ENCODE results near the gene ADAMTSL4. TPM values are rescaled to one million over a fixed set of nuclear protein-coding genes. Genes with fewer than 3 reads are reported as not detected.
A peak's percentile ranks its signal among the peaks of the same experiment; 100 is the strongest.

ADAMTSL4 gene
- total and polyA plus RNA-seq, 9 of the 15 experiments (the other 6 are each of a cell fraction or from before 2014, with no cell fraction given), result 12.7 to 212 (median 35.6) TPM

DNA sequence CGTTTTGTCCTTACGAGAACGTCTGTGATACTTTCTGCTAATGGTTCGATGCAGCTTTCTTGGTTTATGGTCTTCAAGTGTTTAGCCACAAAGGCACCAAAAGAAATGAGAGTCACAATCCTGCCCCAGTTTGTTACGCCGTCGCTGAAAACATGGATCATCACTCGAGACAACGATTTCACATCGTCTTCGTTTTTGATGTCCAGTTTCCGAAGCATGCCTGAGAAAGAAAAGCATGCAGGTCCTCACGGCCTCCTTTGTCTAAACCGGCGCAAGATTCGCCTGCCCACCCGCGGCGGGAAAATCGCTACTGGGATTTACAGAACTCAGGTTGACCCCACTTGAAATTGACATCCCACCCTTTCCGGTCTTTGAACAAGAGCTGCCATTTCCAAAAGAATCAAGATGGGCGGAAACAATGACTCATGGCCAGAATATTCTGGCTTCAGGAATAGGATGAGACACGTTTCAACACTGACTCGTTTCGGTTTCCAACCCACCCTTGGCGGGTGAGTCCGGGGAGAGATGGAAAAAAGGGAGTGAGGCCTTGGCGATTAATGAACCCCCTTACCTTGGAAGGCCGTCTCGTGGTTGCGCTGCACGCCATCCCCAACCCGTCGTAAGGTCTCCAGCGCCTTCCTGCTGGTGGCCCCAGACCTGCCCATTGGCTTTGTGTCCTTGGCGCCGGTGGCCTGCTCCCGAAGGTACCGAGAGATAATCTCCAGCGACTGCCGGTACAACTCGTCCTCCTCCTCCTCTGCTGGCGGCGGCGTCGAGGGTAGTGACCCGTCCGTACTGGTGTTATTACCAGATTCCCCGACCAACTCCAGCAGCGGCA, 29.3 kb downstream of the ADAMTSL4 start (continued):
- TF ChIP-seq, protein P1, sequence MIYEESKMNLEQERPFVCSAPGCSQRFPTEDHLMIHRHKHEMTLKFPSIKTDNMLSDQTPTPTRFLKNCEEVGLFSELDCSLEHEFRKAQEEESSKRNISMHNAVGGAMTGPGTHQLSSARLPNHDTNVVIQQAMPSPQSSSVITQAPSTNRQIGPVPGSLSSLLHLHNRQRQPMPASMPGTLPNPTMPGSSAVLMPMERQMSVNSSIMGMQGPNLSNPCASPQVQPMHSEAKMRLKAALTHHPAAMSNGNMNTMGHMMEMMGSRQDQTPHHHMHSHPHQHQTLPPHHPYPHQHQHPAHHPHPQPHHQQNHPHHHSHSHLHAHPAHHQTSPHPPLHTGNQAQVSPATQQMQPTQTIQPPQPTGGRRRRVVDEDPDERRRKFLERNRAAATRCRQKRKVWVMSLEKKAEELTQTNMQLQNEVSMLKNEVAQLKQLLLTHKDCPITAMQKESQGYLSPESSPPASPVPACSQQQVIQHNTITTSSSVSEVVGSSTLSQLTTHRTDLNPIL (CRISPR knock-in tag; IDR thresholded peaks at IDR 0.05), result 0 out of 2 replicates have a peak, but pooled peaks have one; percentile 46
- TF ChIP-seq YBX1 (IDR thresholded peaks at IDR 0.05) (no peak), TOE1 (IDR thresholded peaks at IDR 0.05; ENCODE audit: borderline replicate concordance) (no peak), TOE1 (CRISPR knock-in tag; IDR thresholded peaks at IDR 0.05; ENCODE audit: borderline replicate concordance, low read depth) (no peak), JUNB (CRISPR knock-in tag; conservative IDR thresholded peaks at IDR 0.05) (no peak), STAT5A (IDR thresholded peaks at IDR 0.05; ENCODE audit: borderline replicate concordance, low read length) (0 out of 2 replicates have a peak, but pooled peaks have one; percentile 5), TBL1XR1 (IDR thresholded peaks at IDR 0.05; ENCODE audit: low read length in 2 of 2) (peak in 1 of 2 experiments; percentile 35; a peak in 2 of 4 replicates), ZNF184 (CRISPR knock-in tag; IDR thresholded peaks at IDR 0.05) (no peak), FOSL1 (tag; conservative IDR thresholded peaks at IDR 0.05) (peak; percentile 48), POLR3A (IDR thresholded peaks at IDR 0.05; ENCODE audit: borderline replicate concordance, extremely low read depth, insufficient read depth, insufficient read length) (no peak), BRD4 (IDR thresholded peaks at IDR 0.05) (peak; percentile 93), ZNF263 (CRISPR knock-in tag; IDR thresholded peaks at IDR 0.05; ENCODE audit: borderline replicate concordance) (no peak), RBBP5 (IDR thresholded peaks at IDR 0.05; ENCODE audit: borderline replicate concordance, insufficient read depth, low read length, poor library complexity, severe bottlenecking) (peak; percentile 77)
- TF ChIP-seq, protein P2, sequence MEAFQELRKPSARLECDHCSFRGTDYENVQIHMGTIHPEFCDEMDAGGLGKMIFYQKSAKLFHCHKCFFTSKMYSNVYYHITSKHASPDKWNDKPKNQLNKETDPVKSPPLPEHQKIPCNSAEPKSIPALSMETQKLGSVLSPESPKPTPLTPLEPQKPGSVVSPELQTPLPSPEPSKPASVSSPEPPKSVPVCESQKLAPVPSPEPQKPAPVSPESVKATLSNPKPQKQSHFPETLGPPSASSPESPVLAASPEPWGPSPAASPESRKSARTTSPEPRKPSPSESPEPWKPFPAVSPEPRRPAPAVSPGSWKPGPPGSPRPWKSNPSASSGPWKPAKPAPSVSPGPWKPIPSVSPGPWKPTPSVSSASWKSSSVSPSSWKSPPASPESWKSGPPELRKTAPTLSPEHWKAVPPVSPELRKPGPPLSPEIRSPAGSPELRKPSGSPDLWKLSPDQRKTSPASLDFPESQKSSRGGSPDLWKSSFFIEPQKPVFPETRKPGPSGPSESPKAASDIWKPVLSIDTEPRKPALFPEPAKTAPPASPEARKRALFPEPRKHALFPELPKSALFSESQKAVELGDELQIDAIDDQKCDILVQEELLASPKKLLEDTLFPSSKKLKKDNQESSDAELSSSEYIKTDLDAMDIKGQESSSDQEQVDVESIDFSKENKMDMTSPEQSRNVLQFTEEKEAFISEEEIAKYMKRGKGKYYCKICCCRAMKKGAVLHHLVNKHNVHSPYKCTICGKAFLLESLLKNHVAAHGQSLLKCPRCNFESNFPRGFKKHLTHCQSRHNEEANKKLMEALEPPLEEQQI (IDR thresholded peaks at IDR 0.05), result no peak
- TF ChIP-seq, protein P3, sequence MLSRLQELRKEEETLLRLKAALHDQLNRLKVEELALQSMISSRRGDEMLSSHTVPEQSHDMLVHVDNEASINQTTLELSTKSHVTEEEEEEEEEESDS (CRISPR knock-in tag; IDR thresholded peaks at IDR 0.05), result no peak
- TF ChIP-seq, protein P4, sequence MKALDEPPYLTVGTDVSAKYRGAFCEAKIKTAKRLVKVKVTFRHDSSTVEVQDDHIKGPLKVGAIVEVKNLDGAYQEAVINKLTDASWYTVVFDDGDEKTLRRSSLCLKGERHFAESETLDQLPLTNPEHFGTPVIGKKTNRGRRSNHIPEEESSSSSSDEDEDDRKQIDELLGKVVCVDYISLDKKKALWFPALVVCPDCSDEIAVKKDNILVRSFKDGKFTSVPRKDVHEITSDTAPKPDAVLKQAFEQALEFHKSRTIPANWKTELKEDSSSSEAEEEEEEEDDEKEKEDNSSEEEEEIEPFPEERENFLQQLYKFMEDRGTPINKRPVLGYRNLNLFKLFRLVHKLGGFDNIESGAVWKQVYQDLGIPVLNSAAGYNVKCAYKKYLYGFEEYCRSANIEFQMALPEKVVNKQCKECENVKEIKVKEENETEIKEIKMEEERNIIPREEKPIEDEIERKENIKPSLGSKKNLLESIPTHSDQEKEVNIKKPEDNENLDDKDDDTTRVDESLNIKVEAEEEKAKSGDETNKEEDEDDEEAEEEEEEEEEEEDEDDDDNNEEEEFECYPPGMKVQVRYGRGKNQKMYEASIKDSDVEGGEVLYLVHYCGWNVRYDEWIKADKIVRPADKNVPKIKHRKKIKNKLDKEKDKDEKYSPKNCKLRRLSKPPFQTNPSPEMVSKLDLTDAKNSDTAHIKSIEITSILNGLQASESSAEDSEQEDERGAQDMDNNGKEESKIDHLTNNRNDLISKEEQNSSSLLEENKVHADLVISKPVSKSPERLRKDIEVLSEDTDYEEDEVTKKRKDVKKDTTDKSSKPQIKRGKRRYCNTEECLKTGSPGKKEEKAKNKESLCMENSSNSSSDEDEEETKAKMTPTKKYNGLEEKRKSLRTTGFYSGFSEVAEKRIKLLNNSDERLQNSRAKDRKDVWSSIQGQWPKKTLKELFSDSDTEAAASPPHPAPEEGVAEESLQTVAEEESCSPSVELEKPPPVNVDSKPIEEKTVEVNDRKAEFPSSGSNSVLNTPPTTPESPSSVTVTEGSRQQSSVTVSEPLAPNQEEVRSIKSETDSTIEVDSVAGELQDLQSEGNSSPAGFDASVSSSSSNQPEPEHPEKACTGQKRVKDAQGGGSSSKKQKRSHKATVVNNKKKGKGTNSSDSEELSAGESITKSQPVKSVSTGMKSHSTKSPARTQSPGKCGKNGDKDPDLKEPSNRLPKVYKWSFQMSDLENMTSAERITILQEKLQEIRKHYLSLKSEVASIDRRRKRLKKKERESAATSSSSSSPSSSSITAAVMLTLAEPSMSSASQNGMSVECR (CRISPR knock-in tag; IDR thresholded peaks at IDR 0.05), result peak; percentile 53
- TF ChIP-seq, protein P5, sequence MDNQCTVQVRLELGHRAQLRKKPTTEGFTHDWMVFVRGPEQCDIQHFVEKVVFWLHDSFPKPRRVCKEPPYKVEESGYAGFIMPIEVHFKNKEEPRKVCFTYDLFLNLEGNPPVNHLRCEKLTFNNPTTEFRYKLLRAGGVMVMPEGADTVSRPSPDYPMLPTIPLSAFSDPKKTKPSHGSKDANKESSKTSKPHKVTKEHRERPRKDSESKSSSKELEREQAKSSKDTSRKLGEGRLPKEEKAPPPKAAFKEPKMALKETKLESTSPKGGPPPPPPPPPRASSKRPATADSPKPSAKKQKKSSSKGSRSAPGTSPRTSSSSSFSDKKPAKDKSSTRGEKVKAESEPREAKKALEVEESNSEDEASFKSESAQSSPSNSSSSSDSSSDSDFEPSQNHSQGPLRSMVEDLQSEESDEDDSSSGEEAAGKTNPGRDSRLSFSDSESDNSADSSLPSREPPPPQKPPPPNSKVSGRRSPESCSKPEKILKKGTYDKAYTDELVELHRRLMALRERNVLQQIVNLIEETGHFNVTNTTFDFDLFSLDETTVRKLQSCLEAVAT (IDR thresholded peaks at IDR 0.05), result peak; percentile 70 to 78

All from K562 (cell line).